Esophagus muscularis mucosa (tissue), 4 donors: ENCODE measurements around the gene DIO2. TPM values are rescaled to one million over a fixed set of nuclear protein-coding genes. Genes with fewer than 3 reads are reported as not detected.

Experiments used
- DNase-seq: peaks from one replicate; pipeline ENCODE4 v3.0.0-alpha.2; 2017; ENCODE audit errors: extremely low spot score
- H3K27ac ChIP-seq, 4 donors: fragments of 200-600 bp; sonication (generic); replicated peaks in 1 of 4; 1 replicate in 3 of 4; 2 replicates in 1 of 4; pipeline ENCODE4 v1.5.1; 2016 to 2019; ENCODE audit warnings: mild to moderate bottlenecking in 1 of 4
- H3K27me3 ChIP-seq, 4 donors: fragments of 200-600 bp; sonication (generic); one replicate each; pipeline versions ENCODE4 v1.5.1 to v1.6.0; 2016 to 2019
- H3K36me3 ChIP-seq, 4 donors: fragments of 200-600 bp; sonication (generic); one replicate each; pipeline ENCODE4 v1.5.1; 2016 to 2019
- H3K4me1 ChIP-seq, 4 donors: fragments of 200-600 bp; sonication (generic); one replicate each; pipeline ENCODE4 v1.5.1; 2016 to 2019
- H3K4me3 ChIP-seq, 4 donors: fragments of 200-600 bp; sonication (generic); 1 replicate in 2 of 4; 2 replicates in 2 of 4; pipeline ENCODE4 v1.5.1; 2016 to 2019; ENCODE audit warnings: mild to moderate bottlenecking in 4 of 4, moderate library complexity in 1 of 4
- H3K9me3 ChIP-seq, 4 donors: fragments of 200-600 bp; sonication (generic); 1 replicate in 3 of 4; 2 replicates in 1 of 4; pipeline ENCODE4 v1.5.1; 2016 to 2019
- CTCF ChIP-seq, 3 experiments: fragments of 200-600 bp in 2 of 3; fragments of 450-650 bp in 1 of 3; sonication (generic) in 2 of 3; IDR thresholded peaks; one replicate each; pipeline ENCODE4 v1.5.1; 2017 to 2019; ENCODE audit warnings: antibody characterized with exemption in 3 of 3, mild to moderate bottlenecking in 2 of 3, moderate library complexity in 1 of 3
- EP300 ChIP-seq: sonication (generic); formaldehyde crosslinking; IDR thresholded peaks from one replicate; pipeline ENCODE4 v1.6.1; 2017; ENCODE audit warnings: antibody characterized with exemption
- POLR2A ChIP-seq: fragments of 450-650 bp; IDR thresholded peaks from one replicate; pipeline ENCODE4 v1.6.1; 2017; ENCODE audit warnings: antibody characterized with exemption, moderate library complexity, mild to moderate bottlenecking, low read depth
- POLR2AphosphoS5 ChIP-seq, 2 donors: sonication (generic); formaldehyde crosslinking; IDR thresholded peaks; one replicate each; pipeline ENCODE4 v1.6.1; 2017; ENCODE audit warnings: antibody characterized with exemption in 2 of 2
- WGBS: methylation state at CpG from one replicate; pipeline ENCODE4 v1.1.5; 2018; 5-methylcytosine and 5-hydroxymethylcytosine counted together
- intact Hi-C: fragments of 100-400 bp; cut with DNase I; formaldehyde crosslinking; loops from one replicate; pipeline ENCODE4 v1.15.1; 2023
- total RNA-seq, 4 donors: library from RNA; depleted of rRNA; stranded (reverse); fragments of >200 nt; gene quantifications; one replicate each; pipeline versions ENCODE4 v1.1.0 to v1.2.1, GENCODE V29; 2016

The DIO2 gene
- total RNA-seq = 10 to 100 TPM; 11.6 to 31.5 (median 23.0) TPM

- DNase-seq = no peak
- Histone ChIP-seq H3K27me3 (peaks cover 0 to 5% (median 0%) of the 10 kb centered on the region in 4 donors), H3K9me3 (no peaks in the 10 kb centered on the region), H3K4me3 (peak within 1 kb of the TSS; percentile 29 to 46 (median 40)), H3K27ac (peak within 1 kb of the TSS in 1 of 4 donors; percentile 15), H3K4me1 (peaks cover 0 to 13% (median 6%) of the 10 kb centered on the region in 4 donors), H3K36me3 (no peaks in the 10 kb centered on the region)
- intact Hi-C loops = no loop called here
- 26% methylated on average over 13 of the region's 17 CpGs for WGBS
- no peak for TF ChIP-seq CTCF (IDR thresholded peaks at IDR 0.05)
- TF ChIP-seq POLR2AphosphoS5 (IDR thresholded peaks at IDR 0.05) = peak in 1 of 2 donors; percentile 36
These were observed at the start of gene DIO2 for GRCh38 chr14:80211153-80212022. TSS of gene DIO2 (minus strand) at chr14:80211504. CDS start at chr14:80211472, 32 bp downstream.

GRCh38 chr14:80260645-80261044 lies 49.3 kb upstream of the DIO2 start:
- no peaks in the 10 kb centered on the region for H3K36me3 ChIP-seq
- WGBS = 73% methylated on average over 5 of the region's 5 CpGs
- no peaks in the 10 kb centered on the region for H3K27me3 ChIP-seq
- H3K4me3 ChIP-seq = no peak overlapping the region
- DNase-seq = no peak
- H3K9me3 ChIP-seq = no peaks in the 10 kb centered on the region
- peaks cover 0 to 6% (median 2%) of the 10 kb centered on the region in 4 donors for H3K4me1 ChIP-seq
- intact Hi-C loops = no loop called here
- H3K27ac ChIP-seq = peak overlapping the region in 2 of 4 donors; percentile 5 to 51
- TF ChIP-seq CTCF (IDR thresholded peaks at IDR 0.05) (no peak), POLR2A (no peak), EP300 (no peak), POLR2AphosphoS5 (IDR thresholded peaks at IDR 0.05) (no peak)

GRCh38 chr14:80239631-80240030 lies 28.3 kb upstream of the DIO2 start:
- no peak overlapping the region for H3K27ac ChIP-seq
- no peak for DNase-seq
- H3K4me1 ChIP-seq = no peaks in the 10 kb centered on the region
- peaks cover 0 to 7% (median 0%) of the 10 kb centered on the region in 4 donors for H3K9me3 ChIP-seq
- intact Hi-C loops = no loop called here
- no peaks in the 10 kb centered on the region for H3K36me3 ChIP-seq
- TF ChIP-seq EP300 = no peak
- H3K27me3 ChIP-seq = no peaks in the 10 kb centered on the region
- 76% methylated on average over 2 of the region's 2 CpGs for WGBS
- H3K4me3 ChIP-seq = no peak overlapping the region

GRCh38 chr14:80237143-80237542 lies 25.8 kb upstream of the DIO2 start:
- no peak overlapping the region for H3K4me3 ChIP-seq
- intact Hi-C loops = no loop called here
- no peak for DNase-seq
- TF ChIP-seq CTCF (IDR thresholded peaks at IDR 0.05) = no peak
- TF ChIP-seq EP300 = no peak
- no peak for TF ChIP-seq POLR2AphosphoS5 (IDR thresholded peaks at IDR 0.05)
- no peak for TF ChIP-seq POLR2A
- H3K9me3 ChIP-seq = no peaks in the 10 kb centered on the region
- H3K27ac ChIP-seq = no peak overlapping the region
- H3K4me1 ChIP-seq = no peaks in the 10 kb centered on the region
- H3K27me3 ChIP-seq = no peaks in the 10 kb centered on the region
- WGBS = 80% methylated on average over 3 of the region's 3 CpGs
- H3K36me3 ChIP-seq = no peaks in the 10 kb centered on the region

- intact Hi-C loops = no loop called here
- H3K27ac ChIP-seq = no peak overlapping the region
- no peaks in the 10 kb centered on the region for H3K27me3 ChIP-seq
- no peak for DNase-seq
- 81% methylated on average over 2 of the region's 2 CpGs for WGBS
- peaks cover 0 to 19% (median 9%) of the 10 kb centered on the region in 4 donors for H3K9me3 ChIP-seq
- no peaks in the 10 kb centered on the region for H3K36me3 ChIP-seq
- H3K4me3 ChIP-seq = no peak overlapping the region
- H3K4me1 ChIP-seq = no peaks in the 10 kb centered on the region
- no peak for TF ChIP-seq POLR2AphosphoS5 (IDR thresholded peaks at IDR 0.05)
- no peak for TF ChIP-seq EP300
- TF ChIP-seq POLR2A = no peak
- no peak for TF ChIP-seq CTCF (IDR thresholded peaks at IDR 0.05)
These were observed 22.3 kb upstream of the DIO2 start for GRCh38 chr14:80233470-80234089.
